B cell (primary cell): ENCODE data around the gene DSN1. TPM values are rescaled to one million over a fixed set of nuclear protein-coding genes. Genes with fewer than 3 reads are reported as not detected.

Source experiments
- ATAC-seq: fragments of 200-7000 bp; cut with Tn5 transposase; one replicate; pipeline ENCODE4 v1.10.0; 2021; ENCODE audit warnings: low read depth, mild to moderate bottlenecking, moderate number of reproducible peaks, moderate library complexity
- CTCF ChIA-PET: fragments of 350-600 bp; sonication (Branson Sonifier 250); formaldehyde crosslinking; loops from one replicate; lab custom pipeline; 2021; ENCODE audit warnings: antibody characterized with exemption, inconsistent platforms; lab: Charles Lee
- POLR2A ChIA-PET: fragments of 350-600 bp; sonication (Branson Sonifier 250); formaldehyde crosslinking; loops from one replicate; lab custom pipeline; 2021; ENCODE audit warnings: antibody characterized with exemption; lab: Charles Lee
- DNase-seq: peaks from one replicate; pipeline ENCODE4 v3.0.0; 2013
- H2AFZ ChIP-seq: 2 replicates; pipeline ENCODE4 v1.6.1; 2012; ENCODE audit warnings: mild to moderate bottlenecking, low read depth, low read length; ENCODE audit not compliant: insufficient read depth, poor library complexity, severe bottlenecking
- H3K27ac ChIP-seq, 2 donors: 1 replicate in 1 of 2; 2 replicates in 1 of 2; pipeline ENCODE4 v1.5.1; 2012 to 2013; ENCODE audit warnings: low read length in 2 of 2, mild to moderate bottlenecking in 2 of 2, moderate library complexity in 1 of 2
- H3K27me3 ChIP-seq, 4 experiments: fragments of 200-600 bp in 1 of 4; sonication (generic) in 1 of 4; replicated peaks in 1 of 4; 1 replicate in 2 of 4; 2 replicates in 2 of 4; pipeline versions ENCODE4 v1.6.1 to v1.7.0; 2013 to 2016; ENCODE audit warnings: low read length in 3 of 4, mild to moderate bottlenecking in 2 of 4, mixed read lengths in 1 of 4, moderate library complexity in 1 of 4; ENCODE audit not compliant: insufficient read depth in 4 of 4, control insufficient read depth in 3 of 4; ENCODE audit errors: control extremely low read depth in 1 of 4
- H3K36me3 ChIP-seq, 2 experiments: replicated peaks in 1 of 2; 1 replicate in 1 of 2; 2 replicates in 1 of 2; pipeline versions ENCODE4 v1.6.1 to v1.7.1; 2013; ENCODE audit warnings: low read length in 1 of 2; ENCODE audit not compliant: insufficient read depth in 2 of 2, control insufficient read depth in 1 of 2; ENCODE audit errors: control extremely low read depth in 1 of 2, extremely low read depth in 1 of 2
- H3K4me1 ChIP-seq, 2 donors: fragments of 200-600 bp in 1 of 2; sonication (generic) in 1 of 2; 1 replicate in 1 of 2; 2 replicates in 1 of 2; pipeline versions ENCODE4 v1.5.1 to v1.6.1; 2013 to 2017; ENCODE audit warnings: low read length in 2 of 2; ENCODE audit not compliant: control insufficient read depth in 2 of 2, insufficient read depth in 2 of 2
- H3K4me2 ChIP-seq: replicated peaks from 2 replicates; pipeline ENCODE3; 2012; ENCODE audit warnings: mild to moderate bottlenecking, low read depth, low read length; ENCODE audit not compliant: poor library complexity, severe bottlenecking
- H3K4me3 ChIP-seq, 5 experiments: fragments of 200-600 bp in 1 of 5; sonication (generic) in 1 of 5; 1 replicate in 3 of 5; 2 replicates in 2 of 5; pipeline versions ENCODE4 v1.5.1 to v1.7.0; 2011 to 2016; ENCODE audit warnings: low read length in 4 of 5, mild to moderate bottlenecking in 4 of 5, low read depth in 2 of 5, control low read depth in 1 of 5, moderate library complexity in 1 of 5; ENCODE audit not compliant: insufficient read depth in 1 of 5; ENCODE audit errors: control extremely low read depth in 1 of 5, extremely low read depth in 1 of 5
- H3K79me2 ChIP-seq: fragments of 200-600 bp; sonication (generic); one replicate; pipeline ENCODE4 v1.6.0; 2016; ENCODE audit warnings: low read length; ENCODE audit not compliant: control insufficient read depth, insufficient read depth
- H3K9ac ChIP-seq: fragments of 200-600 bp; sonication (generic); 2 replicates; pipeline ENCODE4 v1.6.1; 2017; ENCODE audit warnings: mild to moderate bottlenecking, low read length, moderate library complexity
- H3K9me3 ChIP-seq, 3 donors: one replicate each; pipeline versions ENCODE4 v1.6.1 to v1.7.1; 2013; ENCODE audit warnings: low read length in 2 of 3; ENCODE audit not compliant: control insufficient read depth in 2 of 3, insufficient read depth in 1 of 3; ENCODE audit errors: control extremely low read depth in 1 of 3
- H4K20me1 ChIP-seq: 2 replicates; pipeline ENCODE4 v1.6.0; 2012; ENCODE audit warnings: mild to moderate bottlenecking, low read length; ENCODE audit not compliant: insufficient read depth, control insufficient read depth, poor library complexity, severe bottlenecking
- H3K27ac Mint-ChIP-seq: one replicate; pipeline ENCODE4 v1.8.0; 2021; ENCODE audit warnings: mixed read lengths
- H3K27me3 Mint-ChIP-seq: one replicate; pipeline ENCODE4 v1.8.0; 2021; ENCODE audit warnings: mixed read lengths
- H3K4me1 Mint-ChIP-seq: one replicate; pipeline ENCODE4 v1.8.0; 2021; ENCODE audit warnings: mixed read lengths
- H3K4me3 Mint-ChIP-seq: one replicate; pipeline ENCODE4 v1.8.0; 2021; ENCODE audit warnings: mixed read lengths
- H3K9me3 Mint-ChIP-seq: one replicate; pipeline ENCODE4 v1.8.0; 2022; ENCODE audit warnings: mixed read lengths; ENCODE audit not compliant: insufficient read depth
- EZH2 ChIP-seq: IDR thresholded peaks from 2 replicates; pipeline ENCODE4 v1.6.1; 2012; ENCODE audit warnings: borderline replicate concordance, low read depth, mild to moderate bottlenecking, moderate library complexity, low read length; ENCODE audit not compliant: insufficient read depth, poor library complexity, severe bottlenecking
- WGBS: methylation state at CpG from one replicate; pipeline ENCODE4 v1.1.5; 2013; ENCODE audit warnings: missing lambda C conversion rate; ENCODE audit not compliant: insufficient coverage; 5-methylcytosine and 5-hydroxymethylcytosine counted together
- intact Hi-C: fragments of 100-400 bp; cut with micrococcal nuclease; formaldehyde crosslinking; loops from one replicate; pipeline ENCODE4 v1.10.0; 2022
- polyA plus RNA-seq: library from polyadenylated mRNA; depleted of rRNA; stranded (reverse); fragments of >200 nt; gene quantifications from 2 replicates; pipeline ENCODE4 v1.2.3, GENCODE V29; 2012
- total RNA-seq, 2 donors: library from RNA; stranded (reverse); fragments of 120-200 nt in 1 of 2; gene quantifications; 1 replicate in 1 of 2; 2 replicates in 1 of 2; pipeline versions ENCODE4 v1.2.3 to v1.2.4, GENCODE V29; 2013 to 2022
- TF ChIP-seq, protein P1 (sequence below): fragments of 200-600 bp; IDR thresholded peaks from one replicate; pipeline ENCODE4 v1.8.0; 2022; ENCODE audit warnings: antibody characterized with exemption, mild to moderate bottlenecking

DSN1 gene
- total and polyA plus RNA-seq, 2 donors (not counting 1 experiment from before 2014, with no cell fraction given): 13.2 to 17.1 TPM

DNA sequence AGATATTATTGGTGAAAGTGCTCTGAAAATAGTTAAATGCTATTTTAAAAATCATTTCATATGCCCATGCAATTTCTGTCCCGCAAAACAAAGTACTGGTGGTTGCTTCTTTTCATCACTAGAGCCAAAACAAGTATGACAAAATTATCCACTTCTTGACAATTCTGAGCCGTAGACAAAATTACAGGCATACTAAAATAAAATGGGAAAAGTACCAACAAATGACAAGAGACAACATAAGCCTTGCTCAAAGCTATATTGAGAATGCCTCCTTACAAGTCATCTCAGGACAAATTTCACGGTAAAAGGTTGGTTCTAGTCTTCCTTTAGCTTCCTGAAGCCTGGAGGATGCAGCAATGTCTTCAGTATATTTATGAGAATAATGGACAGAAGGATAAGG, 56.5 kb downstream of the DSN1 start:
- Histone ChIP-seq H4K20me1 (no peaks in the 10 kb centered on the region), H3K9me3 (no peaks in the 10 kb centered on the region), H2AFZ (no peak overlapping the region), H3K4me1 (no peaks in the 10 kb centered on the region), H3K27me3 (no peaks in the 10 kb centered on the region), H3K9ac (no peak overlapping the region), H3K27ac (no peak overlapping the region), H3K4me3 (no peak overlapping the region), H3K36me3 (peaks cover 0 to 4% of the 10 kb centered on the region in 2 experiments), H3K79me2 (no peaks in the 10 kb centered on the region), H3K4me2 (no peak overlapping the region)
- intact Hi-C loops: no loop called here
- ChIA-PET CTCF (interaction anchor here (1.0 to 2.4 kb wide), 6 partner anchors 92 to 579 kb away, joined by 3 to 8 read pairs (median 6); a partner anchor contains a TSS), POLR2A (no interaction called here)
- no peak overlapping the region for H3K4me3 Mint-ChIP-seq
- H3K4me1 Mint-ChIP-seq: no peaks in the 10 kb centered on the region
- TF ChIP-seq EZH2: no peak
- TF ChIP-seq, protein P1, sequence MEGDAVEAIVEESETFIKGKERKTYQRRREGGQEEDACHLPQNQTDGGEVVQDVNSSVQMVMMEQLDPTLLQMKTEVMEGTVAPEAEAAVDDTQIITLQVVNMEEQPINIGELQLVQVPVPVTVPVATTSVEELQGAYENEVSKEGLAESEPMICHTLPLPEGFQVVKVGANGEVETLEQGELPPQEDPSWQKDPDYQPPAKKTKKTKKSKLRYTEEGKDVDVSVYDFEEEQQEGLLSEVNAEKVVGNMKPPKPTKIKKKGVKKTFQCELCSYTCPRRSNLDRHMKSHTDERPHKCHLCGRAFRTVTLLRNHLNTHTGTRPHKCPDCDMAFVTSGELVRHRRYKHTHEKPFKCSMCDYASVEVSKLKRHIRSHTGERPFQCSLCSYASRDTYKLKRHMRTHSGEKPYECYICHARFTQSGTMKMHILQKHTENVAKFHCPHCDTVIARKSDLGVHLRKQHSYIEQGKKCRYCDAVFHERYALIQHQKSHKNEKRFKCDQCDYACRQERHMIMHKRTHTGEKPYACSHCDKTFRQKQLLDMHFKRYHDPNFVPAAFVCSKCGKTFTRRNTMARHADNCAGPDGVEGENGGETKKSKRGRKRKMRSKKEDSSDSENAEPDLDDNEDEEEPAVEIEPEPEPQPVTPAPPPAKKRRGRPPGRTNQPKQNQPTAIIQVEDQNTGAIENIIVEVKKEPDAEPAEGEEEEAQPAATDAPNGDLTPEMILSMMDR: no peak
- DNase-seq (no peak), ATAC-seq (no peak)
- H3K27me3 Mint-ChIP-seq: no peaks in the 10 kb centered on the region
- H3K9me3 Mint-ChIP-seq: no peaks in the 10 kb centered on the region
- no CpG with 5 or more reads among the region's 3 CpGs for WGBS
- no peak overlapping the region for H3K27ac Mint-ChIP-seq

DNA sequence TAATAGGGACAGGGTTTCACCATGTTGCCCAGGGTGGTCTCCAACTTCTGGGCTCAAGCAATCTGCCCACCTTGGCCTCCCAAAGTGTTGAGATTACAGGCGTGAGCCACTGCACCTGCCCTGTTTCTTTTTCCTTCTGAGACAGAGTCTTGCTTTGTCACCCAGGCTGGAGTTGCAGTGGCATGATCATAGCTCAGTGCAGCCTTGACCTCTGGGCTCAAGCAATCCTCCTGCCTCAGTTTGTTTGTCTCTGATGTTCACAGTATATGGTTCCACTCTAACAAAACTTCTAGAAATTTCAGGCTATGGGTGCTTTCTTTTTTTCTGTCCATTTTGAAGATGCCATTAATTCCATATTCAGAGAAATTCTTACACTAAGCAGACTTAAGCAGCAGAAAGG, 60.8 kb downstream of the DSN1 start:
- Mint-ChIP-seq H3K4me1 (no peaks in the 10 kb centered on the region), H3K4me3 (no peak overlapping the region), H3K9me3 (no peaks in the 10 kb centered on the region), H3K27ac (no peak overlapping the region), H3K27me3 (no peaks in the 10 kb centered on the region)
- Histone ChIP-seq H3K4me1 (no peaks in the 10 kb centered on the region), H3K4me3 (no peak overlapping the region), H3K36me3 (no peaks in the 10 kb centered on the region), H3K79me2 (no peaks in the 10 kb centered on the region), H3K27ac (no peak overlapping the region), H4K20me1 (no peaks in the 10 kb centered on the region), H3K9ac (no peak overlapping the region), H3K9me3 (no peaks in the 10 kb centered on the region), H3K4me2 (no peak overlapping the region), H3K27me3 (no peaks in the 10 kb centered on the region), H2AFZ (no peak overlapping the region)
- TF ChIP-seq, protein P1: no peak
- TF ChIP-seq EZH2: no peak
- 93% methylated on average over 1 of the region's 1 CpG for WGBS
- DNase-seq (no peak), ATAC-seq (no peak)
- ChIA-PET CTCF (no interaction called here), POLR2A (interaction anchor here (0.7 kb wide), 1 partner anchor 1250 kb away, joined by 3 read pairs; no protein-coding TSS in a partner anchor)
- intact Hi-C loops: no loop called here
